Amniotic stem cell (primary cell): ENCODE data around the gene GPI.
"Not testable (repeated sequence)": the region's sequence is repeated elsewhere in the genome, so short reads cannot be mapped to it uniquely, and the experiment has no call there.

Source experiments
- DNase-seq: peaks from one replicate; lab custom pipeline; 2025; lab: John Stamatoyannopoulos, UW

Gene GPI

DNA sequence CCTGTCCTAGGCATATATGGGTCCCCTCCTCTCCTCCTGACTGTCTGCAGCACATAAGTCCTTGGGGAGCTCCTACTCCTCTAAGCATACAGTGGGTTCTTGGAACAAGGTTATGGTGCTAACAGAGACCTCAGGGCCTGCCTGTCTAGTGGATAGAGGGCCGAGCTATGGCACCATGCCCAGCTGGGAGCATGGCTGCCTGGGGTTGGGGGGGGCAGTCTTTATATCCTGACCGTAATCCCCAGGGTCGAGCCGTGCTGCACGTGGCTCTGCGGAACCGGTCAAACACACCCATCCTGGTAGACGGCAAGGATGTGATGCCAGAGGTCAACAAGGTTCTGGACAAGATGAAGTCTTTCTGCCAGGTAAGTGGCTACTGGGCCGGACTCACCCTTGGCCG is 3.3 kb downstream of the GPI start:
- no peak for DNase-seq

DNA sequence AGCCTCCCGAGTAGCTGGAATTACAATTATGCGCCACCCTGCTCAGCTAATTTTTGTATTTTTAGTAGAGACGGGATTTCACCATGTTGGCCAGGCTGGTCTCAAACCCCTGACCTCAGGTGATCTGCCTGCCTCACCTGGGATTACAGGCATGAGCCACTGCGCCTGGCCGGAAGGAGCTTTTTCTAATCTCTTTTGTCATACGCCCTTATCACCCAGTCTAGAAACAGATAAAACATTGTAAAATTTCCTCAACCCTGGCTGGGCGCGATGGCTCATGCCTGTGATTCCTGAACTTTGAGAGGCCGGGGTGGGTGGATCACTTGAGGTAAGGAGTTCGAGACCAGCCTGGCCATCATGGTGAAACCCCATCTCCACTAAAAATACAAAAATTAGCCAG is 4.2 kb downstream of the GPI start:
- DNase-seq: not testable (repeated sequence)

DNA sequence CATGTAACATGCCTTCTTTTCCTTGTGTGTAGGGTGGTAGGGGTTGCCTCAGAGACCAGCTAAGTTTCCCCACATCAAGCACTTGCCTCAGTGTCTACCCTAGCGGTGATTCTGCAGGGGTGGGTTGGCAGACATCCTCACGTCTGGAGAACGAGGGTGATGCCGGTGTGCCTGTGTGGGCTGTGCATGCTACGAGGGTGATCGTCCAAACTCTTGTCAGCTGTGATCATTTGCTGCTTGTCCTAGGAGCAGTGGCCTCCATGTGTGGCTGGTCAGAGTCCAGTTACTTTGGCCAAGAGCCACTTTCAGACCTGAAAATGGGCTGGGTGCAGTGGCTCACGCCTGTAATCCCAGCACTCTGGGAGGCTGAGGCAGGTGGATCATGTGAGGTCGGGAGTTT is 5.1 kb downstream of the GPI start:
- no peak for DNase-seq

DNA sequence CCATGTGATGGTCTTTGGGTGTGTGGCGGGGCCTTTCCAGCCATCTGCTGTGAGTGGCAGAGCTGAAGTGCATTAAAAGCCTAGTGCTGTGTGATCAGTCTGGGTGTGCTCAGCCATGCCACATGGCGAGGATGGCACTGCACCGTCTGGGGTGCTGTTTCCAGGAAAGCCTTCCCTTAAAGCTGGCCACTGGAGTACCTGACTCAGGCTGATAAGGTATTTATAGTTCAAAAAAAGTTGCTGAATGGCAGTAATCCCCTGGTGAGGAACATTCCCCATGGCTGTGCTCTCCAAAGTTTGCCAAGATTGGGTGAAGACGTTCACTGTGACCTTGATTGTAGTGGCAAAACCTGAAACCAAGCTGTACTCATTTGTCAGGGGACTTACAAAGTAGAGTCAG is 6.0 kb downstream of the GPI start:
- no peak for DNase-seq

DNA sequence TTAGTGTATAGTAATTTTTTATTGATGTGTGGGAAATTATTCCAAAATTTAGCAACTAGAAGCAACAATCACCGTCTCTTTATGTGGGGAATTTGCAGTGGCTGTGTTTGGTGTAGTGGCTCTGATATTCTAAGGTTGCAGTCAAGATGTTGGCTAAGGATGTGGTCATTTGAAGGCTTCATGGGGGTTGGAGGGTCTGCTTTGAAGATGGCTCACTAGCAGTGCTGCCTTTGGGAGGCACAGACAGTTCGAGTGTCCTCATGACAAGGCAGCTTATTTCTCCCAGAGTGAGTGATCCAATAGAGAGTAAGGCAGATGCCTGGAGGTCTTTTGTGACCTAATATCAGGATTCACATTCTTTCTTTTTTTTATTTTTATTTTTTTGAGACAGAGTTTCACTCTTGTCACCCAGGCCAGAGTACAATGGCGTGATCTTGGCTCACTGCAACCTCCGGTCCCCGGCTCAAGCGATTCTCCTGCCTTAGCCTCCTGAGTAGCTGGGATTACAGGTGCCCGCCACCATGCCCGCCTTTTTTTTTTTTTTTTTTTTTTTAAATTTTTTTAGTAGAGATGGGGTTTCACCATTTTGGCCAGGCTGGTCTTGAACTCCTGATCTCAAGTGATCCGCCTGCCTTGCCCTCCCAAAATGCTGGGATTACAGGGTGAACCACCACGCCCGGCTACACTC is 8.7 kb downstream of the GPI start:
- no peak for DNase-seq

DNA sequence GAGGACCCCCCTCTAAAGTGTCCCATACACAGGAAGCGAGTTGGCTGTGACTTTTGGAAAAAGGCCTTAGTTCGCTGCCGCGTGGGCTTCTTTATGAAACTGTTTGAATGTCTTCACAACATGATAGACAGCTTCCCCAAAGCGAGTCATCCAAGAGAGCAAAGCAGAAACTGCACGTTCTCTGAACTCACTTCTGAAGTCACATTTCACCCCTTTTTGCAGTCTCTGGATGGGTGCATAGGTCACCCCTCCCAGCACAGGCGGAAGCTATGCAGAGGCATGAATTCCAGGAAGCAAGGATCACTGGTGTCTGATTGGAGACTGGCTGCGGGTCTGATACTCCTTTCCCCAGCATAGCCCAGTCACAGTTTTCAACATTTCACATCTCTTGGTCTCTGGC is 10.6 kb downstream of the GPI start:
- DNase-seq: no peak

DNA sequence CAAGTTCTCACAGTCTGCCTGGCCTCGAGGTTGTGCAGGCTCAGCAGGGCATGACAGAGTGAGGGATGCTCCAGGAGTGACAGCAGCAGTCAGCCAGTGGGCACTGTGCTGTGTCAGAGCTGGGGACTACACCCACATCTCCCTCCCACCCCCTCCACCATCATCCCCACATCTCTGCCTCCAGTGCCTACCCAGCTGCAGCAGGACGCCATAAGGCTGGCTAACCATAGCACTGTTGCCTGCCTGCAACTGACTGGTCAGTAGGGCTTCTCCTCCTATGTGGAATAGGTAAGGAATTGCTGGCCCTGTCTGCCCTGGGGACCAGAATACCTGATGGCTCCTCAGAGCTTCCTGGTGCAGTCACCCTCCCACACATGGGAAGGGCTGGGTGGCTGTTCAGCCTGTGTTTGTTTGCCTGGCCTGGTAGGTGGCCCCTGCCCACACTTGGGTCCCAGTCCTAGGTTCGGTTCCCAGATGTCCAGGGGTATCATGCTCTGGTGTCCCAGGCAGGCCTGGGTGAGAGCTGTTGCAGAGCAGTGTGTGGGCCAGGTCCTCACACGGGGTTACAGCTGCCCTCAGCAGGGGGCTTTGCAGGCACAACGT is 15.7 kb downstream of the GPI start:
- no peak for DNase-seq

DNA sequence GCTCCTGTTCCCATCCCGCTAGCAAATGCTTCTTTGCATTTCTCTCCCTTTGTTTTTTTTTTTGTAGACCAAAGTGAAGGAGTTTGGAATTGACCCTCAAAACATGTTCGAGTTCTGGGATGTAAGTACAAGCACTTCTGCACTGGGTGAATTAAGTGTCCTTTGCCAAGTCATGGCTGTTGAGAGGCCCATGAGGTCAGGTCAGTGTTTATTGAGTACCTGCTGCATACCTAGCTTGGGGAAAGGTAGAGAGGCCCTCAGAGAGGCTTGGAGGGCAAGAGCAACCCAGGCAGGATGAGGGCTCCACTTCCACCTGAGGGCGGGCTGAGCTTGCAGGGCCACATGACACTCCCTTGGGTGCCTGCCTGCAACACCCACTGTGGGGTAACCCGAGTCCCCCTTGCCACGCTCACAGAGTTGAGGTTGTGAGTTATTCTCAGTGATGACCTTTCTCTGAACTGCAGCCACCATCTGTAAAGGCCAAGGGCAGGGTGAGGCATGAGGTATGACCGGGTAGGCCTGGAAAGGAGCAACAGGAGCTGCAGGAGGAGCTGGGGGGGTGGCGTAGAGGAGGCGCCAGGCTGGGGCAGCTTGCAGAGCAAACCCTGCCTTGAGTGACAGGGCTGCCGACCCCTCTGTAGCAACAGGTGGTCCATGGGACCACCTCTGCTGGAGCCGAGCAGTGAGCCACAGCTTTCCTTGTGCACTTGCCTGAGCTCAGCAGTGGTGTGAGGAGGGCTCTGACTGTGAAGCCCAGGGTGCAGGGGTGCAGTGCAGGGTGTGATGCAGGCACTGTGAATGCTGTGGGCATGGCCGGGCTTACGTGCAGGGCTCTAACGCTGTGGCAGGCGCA is 16.6 kb downstream of the GPI start:
- DNase-seq: no peak

DNA sequence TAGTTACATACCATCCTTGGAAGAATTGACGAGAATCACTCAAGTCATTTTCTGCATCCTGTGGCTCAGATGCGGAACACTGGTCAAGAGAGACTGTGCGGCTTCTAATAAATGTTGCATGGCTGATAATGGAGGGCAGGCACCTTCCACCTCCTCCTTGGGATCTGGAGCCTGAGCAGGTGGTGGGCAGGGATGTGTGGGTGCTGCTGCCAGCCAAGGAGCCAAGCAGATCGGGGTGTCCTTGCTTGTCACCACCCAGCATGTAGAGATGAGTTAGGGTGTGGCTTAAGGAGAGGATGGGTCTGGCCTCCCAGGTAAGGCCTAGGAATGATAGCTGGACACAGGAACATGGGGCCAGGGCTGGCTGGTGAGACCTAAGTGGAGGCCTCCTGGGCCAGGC is 17.5 kb downstream of the GPI start:
- no peak for DNase-seq

DNA sequence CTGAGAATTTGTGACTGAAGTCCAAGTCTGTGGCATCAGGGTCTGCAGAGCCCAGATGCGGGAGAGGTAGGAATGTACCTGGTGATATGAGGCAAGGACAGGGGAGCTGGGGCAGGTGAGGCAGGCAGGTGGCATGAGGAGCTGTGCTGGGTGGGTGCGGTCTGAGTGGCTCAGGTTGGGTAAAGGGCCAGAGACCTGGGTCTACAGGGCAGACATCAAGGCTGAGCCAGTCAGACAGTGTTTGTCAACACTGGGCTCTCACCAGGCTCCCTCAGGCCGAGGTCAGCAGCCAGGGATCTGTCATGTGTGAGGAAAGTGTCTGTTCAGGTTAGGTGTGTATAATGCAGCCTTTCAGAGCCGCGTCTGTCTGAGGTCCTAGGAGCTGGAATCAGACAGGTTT is 18.6 kb downstream of the GPI start:
- DNase-seq: no peak

DNA sequence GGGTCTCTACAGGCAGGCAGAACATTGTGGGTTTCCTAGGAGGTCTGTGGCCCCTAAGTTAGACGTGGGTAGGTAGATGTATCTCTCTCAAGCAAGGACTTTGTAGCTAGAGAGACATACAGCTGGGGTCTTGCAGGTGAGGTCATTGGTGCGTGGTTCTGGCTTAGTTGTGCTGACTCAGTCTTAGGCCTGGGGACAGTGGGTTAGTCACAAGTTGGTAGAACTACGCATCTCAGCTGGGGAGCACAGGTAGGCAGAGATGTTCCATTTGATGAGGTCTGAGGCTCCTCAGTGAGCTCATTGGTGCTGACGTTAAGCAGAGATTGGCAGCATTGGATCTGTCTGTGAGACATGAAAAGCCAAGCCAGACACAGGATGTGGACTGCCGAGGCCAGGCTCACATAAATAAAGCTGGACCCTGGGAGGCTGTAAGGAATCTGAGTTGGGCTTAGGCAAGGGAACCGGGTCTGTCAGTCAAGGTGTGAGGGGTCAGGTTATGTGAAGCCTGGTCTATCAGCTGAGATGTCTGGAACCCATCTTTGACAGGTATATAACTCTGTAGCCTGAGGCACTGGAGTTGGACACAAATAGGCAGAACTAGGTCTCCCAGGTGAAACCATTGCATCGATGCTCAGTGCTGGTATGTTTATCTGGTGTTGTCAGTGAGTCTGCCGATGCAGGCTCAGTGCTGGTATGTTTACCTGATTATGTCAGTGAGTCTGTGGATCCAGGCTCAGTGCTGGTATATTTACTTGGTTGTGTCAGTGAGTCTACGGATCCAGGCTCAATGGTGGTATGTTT is 21.8 kb downstream of the GPI start:
- DNase-seq: no peak

DNA sequence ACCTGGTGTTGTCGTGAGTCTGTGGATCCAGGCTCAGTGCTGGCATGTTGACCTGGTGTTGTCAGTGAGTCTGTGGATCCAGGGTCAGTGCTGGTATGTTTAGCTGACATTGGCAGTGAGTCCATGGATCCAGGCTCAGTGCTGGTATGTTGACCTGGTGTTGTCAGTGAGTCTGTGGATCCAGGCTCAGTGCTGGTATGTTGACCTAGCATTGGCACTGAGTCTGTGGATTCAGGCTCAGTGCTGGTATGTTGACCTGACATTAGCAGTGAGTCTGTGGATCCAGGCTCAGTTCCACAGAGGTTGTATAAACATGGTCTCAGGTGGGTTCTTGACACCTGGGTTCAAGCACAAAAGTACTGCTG is 22.4 kb downstream of the GPI start:
- DNase-seq: no peak

DNA sequence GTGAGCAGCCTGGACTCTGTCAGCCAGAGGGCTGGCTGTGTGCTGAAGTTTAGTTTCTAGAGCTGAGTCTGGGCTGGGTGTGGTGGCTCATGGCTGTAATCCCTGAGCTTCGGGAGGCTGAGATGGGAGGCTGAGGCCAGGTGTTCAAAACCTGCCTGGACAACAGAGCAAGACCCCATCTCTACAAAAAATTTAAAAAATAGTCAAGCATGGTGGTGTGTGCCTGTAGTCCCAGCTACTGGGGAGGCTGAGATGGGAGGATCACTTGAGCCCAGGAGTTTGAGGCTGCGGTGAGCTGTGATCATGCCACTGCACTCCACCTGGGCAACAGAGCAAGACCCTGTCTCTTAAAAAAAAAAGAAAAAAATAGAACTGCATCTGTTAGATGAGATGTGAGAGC is 23.7 kb downstream of the GPI start:
- not testable (repeated sequence) for DNase-seq

DNA sequence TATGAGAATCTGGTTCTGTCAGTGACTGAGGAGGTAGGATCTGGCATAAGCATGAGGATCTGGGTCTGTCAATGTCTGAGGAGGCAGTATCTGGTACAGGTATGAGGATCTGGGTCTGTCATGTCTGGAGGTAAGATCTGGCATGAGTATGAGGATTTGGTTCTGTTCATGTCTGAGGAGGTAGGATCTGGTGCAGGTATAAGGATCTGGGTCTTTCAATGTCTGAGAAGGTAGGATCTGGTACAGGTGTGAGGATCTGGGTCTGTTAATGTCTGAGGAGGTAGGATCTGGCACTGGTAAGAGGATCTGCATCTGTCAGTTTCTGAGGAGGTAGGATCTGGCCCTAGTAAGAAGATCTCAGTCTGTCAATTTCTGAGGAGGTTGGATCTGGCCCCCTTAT is 26.8 kb downstream of the GPI start:
- DNase-seq: no peak

DNA sequence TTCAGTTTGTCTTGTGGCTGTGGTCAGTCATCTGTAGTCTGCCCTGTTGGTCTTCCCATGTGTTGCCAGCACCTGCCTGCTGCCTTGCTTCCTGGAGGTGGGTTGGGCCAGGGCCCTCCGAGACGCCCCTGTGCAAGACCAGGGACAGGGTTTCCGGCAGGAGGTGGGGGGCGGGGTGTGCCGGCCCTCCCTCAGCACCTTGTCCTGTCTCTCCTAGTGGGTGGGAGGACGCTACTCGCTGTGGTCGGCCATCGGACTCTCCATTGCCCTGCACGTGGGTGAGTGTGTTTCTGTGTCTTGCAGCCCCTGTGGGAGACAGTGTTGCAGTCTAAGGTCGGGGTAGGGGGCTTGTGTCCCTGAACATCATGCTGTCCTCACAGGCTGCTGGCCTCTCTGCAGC is 28.0 kb downstream of the GPI start:
- DNase-seq: no peak

DNA sequence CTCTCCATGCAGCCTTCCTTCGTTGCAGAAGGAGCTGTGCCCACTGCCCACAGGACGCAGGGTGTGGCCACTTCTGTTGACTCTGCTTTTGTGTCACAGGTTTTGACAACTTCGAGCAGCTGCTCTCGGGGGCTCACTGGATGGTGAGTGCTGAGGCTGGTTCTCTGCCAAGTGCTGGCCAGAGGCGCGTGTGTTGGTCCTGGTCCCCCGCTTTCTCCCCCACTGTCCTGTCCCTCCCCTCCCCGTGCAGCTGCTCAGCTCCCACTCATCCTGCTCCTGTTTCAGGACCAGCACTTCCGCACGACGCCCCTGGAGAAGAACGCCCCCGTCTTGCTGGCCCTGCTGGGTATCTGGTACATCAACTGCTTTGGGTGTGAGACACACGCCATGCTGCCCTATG is 28.6 kb downstream of the GPI start:
- DNase-seq: no peak

DNA sequence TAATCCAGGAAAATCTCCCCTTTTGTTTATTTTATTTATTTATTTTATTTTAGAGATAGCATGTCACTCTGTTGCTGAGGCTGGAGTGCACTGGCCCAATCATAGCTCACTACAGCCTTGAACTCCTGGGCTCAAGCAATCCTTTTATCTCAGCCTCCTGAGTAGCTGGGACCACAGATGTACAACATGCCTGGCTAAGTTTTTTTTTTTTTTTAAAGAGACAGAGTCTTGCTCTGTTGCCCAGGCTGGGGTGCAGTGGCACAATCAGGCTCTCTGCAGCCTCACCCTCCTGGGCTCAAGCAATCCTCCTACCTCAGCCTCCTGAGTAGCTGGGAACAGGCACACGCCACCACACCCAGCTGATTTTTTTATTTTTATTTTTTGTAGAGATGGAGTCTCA is 32.9 kb downstream of the GPI start:
- DNase-seq: no peak

DNA sequence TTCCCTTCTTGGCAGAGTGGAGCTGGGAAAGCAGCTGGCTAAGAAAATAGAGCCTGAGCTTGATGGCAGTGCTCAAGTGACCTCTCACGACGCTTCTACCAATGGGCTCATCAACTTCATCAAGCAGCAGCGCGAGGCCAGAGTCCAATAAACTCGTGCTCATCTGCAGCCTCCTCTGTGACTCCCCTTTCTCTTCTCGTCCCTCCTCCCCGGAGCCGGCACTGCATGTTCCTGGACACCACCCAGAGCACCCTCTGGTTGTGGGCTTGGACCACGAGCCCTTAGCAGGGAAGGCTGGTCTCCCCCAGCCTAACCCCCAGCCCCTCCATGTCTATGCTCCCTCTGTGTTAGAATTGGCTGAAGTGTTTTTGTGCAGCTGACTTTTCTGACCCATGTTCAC is 34.9 kb downstream of the GPI start:
- DNase-seq: no peak

DNA sequence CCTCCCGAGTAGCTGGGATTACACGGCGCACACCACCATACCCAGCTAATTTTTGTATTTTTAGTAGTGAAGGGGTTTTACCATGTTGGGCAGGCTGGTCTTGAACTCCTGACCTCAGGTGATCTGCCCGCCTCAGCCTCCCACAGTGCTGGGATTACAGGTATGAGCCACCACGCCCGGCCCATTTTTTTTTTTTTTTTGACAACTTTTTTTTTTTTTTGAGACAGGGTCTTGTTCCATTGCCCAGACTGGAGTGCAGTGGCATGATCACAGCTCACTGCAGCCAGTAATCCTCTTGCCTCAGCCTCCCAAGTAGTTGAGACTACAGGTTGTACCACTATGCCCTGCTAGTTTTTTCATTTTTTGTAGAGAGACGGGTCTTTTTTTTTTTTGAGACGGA is 35.8 kb downstream of the GPI start:
- not testable (repeated sequence) for DNase-seq

DNA sequence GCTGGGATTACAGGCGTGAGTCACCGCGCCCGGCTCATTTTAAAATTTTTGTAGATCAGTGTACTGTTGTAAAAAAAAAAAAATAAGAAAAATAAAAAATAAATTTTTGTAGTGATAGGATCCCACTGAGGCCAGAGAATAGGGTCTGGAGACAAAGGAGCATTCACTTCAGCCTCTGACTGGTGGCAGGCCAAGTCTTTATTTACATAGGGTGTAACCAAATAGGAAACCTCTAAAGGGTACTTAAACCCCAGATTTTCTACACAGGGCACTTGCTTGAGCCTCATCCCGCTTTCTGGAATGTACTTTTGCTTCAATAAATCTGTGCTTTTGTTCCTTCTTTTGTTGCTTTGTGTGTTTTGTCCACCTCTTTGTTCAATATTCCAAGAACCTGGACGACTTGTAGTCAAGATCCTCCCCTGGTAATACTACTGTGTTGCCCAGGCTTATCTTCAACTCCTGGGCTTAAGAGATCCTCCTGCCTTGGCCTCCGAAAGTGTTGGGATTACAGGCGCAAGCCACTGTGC is 37.1 kb downstream of the GPI start:
- DNase-seq: no peak

DNA sequence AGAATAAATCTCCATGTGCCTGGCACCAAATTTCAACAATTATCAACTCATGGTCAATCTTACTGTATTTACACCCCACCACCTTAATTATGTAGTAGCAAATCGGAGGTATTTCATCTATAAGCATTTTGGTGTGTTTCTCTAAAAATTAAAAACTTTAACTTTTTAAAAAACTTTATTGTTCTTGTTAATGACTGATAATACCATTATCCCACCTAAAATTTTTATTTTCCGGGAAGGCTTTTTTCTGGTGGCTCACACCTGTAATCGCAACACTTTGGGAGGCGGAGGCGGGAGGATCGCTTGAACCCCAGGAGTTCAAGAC is 38.8 kb downstream of the GPI start:
- DNase-seq: no peak

DNA sequence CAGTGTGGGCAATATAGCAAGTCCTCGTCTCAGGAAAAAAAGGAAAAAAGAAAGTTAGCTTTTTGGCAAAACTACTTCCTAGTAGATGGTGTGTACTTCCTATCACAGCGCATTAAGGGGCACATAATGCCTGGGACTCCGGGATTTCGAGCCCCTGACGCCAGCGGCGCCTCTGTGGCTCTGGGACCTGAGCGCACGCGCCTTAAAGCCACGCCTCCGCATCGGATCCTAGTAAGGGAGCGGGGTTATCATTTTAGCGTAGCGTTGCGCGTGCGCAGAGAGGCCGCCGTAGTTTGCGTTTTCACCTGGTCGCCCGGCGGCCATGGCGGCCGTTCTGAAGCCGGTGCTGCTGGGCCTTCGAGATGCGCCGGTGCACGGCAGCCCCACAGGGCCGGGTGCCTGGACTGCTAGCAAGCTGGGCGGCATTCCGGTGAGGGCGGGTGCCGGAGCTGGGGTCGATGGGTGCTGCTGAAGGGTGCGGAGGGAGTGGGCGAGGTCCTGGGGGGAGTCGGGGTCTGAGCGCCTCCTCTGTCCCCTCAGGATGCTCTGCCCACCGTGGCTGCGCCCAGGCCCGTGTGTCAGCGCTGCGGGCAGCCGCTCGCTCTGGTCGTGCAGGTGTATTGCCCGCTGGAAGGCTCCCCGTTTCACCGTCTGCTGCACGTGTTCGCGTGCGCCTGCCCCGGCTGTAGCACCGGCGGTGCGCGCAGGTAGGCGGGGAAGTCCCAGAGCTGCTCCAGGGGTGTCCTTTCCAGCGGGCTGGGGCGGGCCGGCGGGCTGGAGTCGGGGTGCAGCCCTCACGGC is 39.3 kb downstream of the GPI start, which contains the start of gene PDCD2L:
Gene PDCD2L (plus strand): TSS at position 291 of the 801 bp plus-strand sequence. CDS start 32 bp downstream, at position 323.
- DNase-seq: peak; percentile 70
